ENCODE measurements around the gene ISM1.
A peak's percentile ranks its signal among the peaks of the same experiment; 100 is the strongest.

The ISM1 gene

DNA sequence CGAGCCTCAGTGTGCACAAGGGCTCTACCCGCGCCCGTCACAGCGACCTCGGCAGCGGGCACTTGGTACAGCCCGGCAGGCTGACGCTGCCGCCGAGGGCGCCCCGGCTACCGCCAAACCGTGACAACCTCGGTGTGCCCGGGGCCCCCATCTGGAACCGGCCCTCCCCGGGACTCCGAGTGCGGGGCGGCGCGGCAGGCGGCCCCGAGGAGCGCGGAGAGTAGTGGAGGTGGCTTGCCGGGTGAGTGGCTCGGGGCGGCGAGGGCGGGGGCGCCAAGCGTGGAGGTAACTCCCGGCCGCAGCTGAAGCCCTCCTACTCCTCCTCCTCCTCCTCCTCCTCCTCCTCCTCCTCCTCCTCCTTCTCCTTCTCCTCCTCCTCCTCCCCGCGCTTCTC lies at the start of gene ISM1:
TSS of gene ISM1 (plus strand) at position 371 of the 394 bp plus-strand sequence. CDS start 503 bp downstream, outside the sequence.
- peaks cover 10% of the 10 kb centered on the region for H3K4me1 ChIP-seq (ENCODE audit: insufficient read depth, low read length)
- H3K9me3 ChIP-seq (ENCODE audit: low read length) = no peaks in the 10 kb centered on the region
- H2AFZ ChIP-seq (ENCODE audit: low read depth, low read length) = peak within 1 kb of the TSS; percentile 93
- H3K36me3 ChIP-seq (ENCODE audit: insufficient read depth, low read length) = no peaks in the 10 kb centered on the region
- H3K27me3 ChIP-seq (ENCODE audit: insufficient read depth, low read length) = peaks cover 65% of the 10 kb centered on the region
- H3K4me3 ChIP-seq (ENCODE audit: low read length) = peak within 1 kb of the TSS; percentile 42

DNA sequence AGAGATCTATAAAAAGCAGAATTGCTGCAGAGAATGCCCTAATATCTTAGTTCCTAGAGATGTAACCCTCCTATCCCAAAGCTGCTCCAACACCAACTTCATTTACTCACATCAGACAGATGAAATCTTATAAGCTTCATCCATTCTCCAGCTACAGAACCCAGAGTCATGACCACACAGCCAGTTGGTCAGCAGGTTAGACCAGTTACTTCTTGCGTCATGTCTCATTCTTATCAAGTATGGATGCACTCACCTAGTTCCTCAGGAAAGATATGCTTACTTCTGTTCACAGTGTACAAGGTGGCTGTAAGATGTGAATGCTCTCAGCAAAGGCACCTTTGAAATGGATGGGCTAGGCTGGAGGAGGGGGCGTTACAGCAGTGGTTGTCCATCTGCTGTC lies 47.9 kb upstream of the ISM1 start:
- H3K4me1 ChIP-seq (ENCODE audit: insufficient read depth, low read length) = no peaks in the 10 kb centered on the region

DNA sequence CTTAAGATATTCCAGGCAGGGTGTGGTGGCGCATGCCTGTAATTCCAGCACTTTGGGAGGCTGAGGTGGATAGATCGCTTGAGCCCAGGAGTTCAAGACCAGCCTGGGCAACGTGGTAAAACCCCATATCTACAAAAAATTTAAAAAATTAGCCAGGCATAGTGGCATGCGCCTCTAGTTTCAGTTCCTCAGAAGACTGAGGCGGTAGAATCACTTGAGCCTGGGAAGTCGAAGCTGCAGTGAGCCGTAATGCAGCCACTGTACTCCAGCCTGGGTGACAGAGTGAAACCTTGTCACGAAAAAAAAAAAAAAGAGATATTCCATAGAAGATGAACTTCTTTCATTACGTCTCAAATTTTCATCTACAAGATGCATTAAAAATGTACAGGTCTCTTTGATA lies 46.7 kb upstream of the ISM1 start:
- no peaks in the 10 kb centered on the region for H3K27me3 ChIP-seq (ENCODE audit: insufficient read depth, low read length)
- no peaks in the 10 kb centered on the region for H3K9me3 ChIP-seq (ENCODE audit: low read length)

More for the DNA sequence above, 47.9 kb upstream of the ISM1 start:
- Histone ChIP-seq H3K4me3 (ENCODE audit: low read length) (no peak overlapping the region), H3K9me3 (ENCODE audit: low read length) (no peaks in the 10 kb centered on the region), H3K36me3 (ENCODE audit: insufficient read depth, low read length) (no peaks in the 10 kb centered on the region), H3K27me3 (ENCODE audit: insufficient read depth, low read length) (no peaks in the 10 kb centered on the region), H2AFZ (ENCODE audit: low read depth, low read length) (no peak overlapping the region)

DNA sequence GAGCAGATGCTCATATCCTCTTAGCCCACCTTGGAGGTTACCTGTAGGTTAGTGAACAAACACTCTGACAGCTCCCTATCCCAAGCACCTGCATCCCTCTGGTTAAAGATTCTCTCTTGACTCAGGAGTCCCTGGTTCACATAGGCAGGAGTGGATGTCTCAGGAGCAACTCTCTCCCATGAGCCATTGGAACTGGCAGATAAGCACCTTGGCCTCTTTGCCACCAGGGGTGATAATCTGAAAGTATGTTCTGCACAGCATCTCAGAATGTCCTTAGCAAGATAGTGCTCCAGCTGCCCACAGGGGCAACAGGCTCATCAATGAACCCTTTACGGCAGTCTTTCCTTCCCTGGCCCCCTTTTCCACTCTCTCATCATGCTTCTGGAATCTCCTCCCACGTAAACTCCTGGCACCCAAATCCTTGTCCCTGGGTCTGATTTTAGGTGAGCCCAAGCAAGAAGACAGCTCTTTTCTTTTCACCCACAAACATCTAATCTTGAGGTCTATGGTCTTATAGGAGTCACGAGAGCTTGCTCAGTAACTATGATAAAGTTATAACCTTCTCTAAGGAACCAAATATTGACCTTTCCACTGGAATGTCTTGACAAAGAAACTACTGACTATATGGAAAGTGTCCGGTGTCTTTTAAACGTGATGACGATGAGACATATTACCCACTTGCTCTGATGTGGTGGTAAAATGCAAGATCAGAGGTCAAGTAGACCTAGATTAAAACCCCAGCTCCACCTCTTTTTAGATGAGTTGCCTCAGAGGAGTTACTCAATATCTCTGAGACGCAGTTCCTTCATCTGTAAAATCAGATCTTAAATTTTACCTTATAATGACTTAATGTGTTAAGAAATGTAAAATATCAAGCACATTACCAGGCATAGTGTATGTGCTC lies 39.8 kb upstream of the ISM1 start:
- Histone ChIP-seq H3K9me3 (ENCODE audit: low read length) (no peaks in the 10 kb centered on the region), H3K36me3 (ENCODE audit: insufficient read depth, low read length) (no peaks in the 10 kb centered on the region)

More for the DNA sequence above, 46.7 kb upstream of the ISM1 start:
- no peaks in the 10 kb centered on the region for H3K4me1 ChIP-seq (ENCODE audit: insufficient read depth, low read length)
- H3K4me3 ChIP-seq (ENCODE audit: low read length) = no peak overlapping the region
- H3K36me3 ChIP-seq (ENCODE audit: insufficient read depth, low read length) = no peaks in the 10 kb centered on the region
- H2AFZ ChIP-seq (ENCODE audit: low read depth, low read length) = no peak overlapping the region

DNA sequence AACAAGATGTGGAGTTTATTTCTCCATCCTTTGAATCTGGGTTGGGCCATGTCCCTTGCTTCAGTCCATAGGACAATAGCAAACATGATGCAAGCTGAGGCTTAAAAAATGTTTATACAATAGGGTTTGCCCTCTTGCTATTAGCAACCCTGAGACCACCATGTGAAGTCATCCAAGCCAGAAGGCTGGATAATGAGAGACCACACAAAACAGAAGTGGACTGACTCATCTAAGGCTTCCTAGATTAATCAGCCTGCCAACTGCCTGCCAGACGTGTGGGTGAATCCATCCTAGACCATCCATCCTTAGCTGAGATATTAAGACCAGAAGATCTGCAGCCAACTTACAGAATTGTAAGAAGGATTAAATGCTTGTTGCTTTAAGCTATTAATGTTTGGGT lies 38.1 kb upstream of the ISM1 start:
- Histone ChIP-seq H3K36me3 (ENCODE audit: insufficient read depth, low read length) (no peaks in the 10 kb centered on the region), H3K4me1 (ENCODE audit: insufficient read depth, low read length) (no peaks in the 10 kb centered on the region), H2AFZ (ENCODE audit: low read depth, low read length) (no peak overlapping the region), H3K27me3 (ENCODE audit: insufficient read depth, low read length) (no peaks in the 10 kb centered on the region), H3K4me3 (ENCODE audit: low read length) (no peak overlapping the region), H3K9me3 (ENCODE audit: low read length) (no peaks in the 10 kb centered on the region)

More for the DNA sequence above, 39.8 kb upstream of the ISM1 start:
- Histone ChIP-seq H2AFZ (ENCODE audit: low read depth, low read length) (no peak overlapping the region), H3K4me1 (ENCODE audit: insufficient read depth, low read length) (no peaks in the 10 kb centered on the region), H3K27me3 (ENCODE audit: insufficient read depth, low read length) (no peaks in the 10 kb centered on the region), H3K4me3 (ENCODE audit: low read length) (no peak overlapping the region)

DNA sequence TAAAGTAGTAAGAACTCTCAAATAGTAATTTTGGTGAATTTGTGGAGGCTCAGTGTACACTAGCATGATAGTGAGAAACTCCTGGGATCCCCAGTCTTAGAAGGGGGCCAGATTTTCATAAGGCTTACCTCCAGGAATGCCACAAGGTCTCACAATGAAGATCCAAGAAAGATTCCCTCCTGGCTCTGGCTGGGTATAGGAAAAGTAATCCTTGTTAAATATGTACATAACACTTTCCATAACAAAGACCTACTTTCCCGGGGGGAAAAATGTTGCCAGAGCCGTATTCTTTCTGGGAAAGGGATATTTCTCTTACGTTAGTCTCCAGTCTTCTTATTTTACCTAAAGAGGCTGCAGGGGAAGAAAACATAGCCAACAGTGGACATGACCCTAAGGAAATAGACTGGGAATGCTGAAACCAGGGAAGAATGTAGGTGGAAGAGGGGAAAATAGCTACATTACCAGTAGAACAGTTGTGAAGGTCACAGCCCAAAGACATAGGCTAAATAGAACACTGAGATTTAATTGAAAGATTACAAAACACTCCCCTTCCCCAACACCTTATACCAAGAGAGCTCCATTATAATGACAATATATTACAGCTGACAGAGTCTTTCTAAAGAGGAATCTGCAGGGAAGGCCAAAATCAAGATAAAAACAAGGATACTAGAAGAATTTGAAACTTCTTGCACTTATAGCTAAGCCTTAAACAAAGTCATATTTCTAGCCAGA lies 34.9 kb upstream of the ISM1 start:
- Histone ChIP-seq H3K36me3 (ENCODE audit: insufficient read depth, low read length) (no peaks in the 10 kb centered on the region), H3K4me1 (ENCODE audit: insufficient read depth, low read length) (no peaks in the 10 kb centered on the region), H3K27me3 (ENCODE audit: insufficient read depth, low read length) (no peaks in the 10 kb centered on the region), H2AFZ (ENCODE audit: low read depth, low read length) (no peak overlapping the region), H3K4me3 (ENCODE audit: low read length) (no peak overlapping the region), H3K9me3 (ENCODE audit: low read length) (no peaks in the 10 kb centered on the region)

DNA sequence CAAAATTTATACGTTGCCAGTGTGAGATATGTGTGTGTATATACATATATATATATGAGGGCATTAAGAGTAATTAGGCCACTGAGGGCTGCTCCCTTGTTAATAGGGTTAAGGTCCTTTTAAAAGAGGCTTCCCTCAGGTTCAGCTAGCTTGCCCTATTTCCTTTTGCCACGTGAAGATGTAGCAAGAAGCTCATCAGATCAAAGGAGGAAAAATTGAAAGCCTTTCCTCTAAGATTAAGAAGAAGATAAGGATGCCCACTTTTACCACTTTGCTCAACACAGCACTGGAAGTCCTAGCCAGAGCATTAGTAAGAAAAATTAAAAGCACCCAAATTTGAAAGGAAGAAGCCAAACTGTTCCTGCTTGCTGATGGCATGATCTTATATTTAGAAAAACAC lies 33.2 kb upstream of the ISM1 start:
- Histone ChIP-seq H3K4me3 (ENCODE audit: low read length) (no peak overlapping the region), H3K9me3 (ENCODE audit: low read length) (no peaks in the 10 kb centered on the region), H2AFZ (ENCODE audit: low read depth, low read length) (no peak overlapping the region), H3K4me1 (ENCODE audit: insufficient read depth, low read length) (no peaks in the 10 kb centered on the region), H3K27me3 (ENCODE audit: insufficient read depth, low read length) (no peaks in the 10 kb centered on the region), H3K36me3 (ENCODE audit: insufficient read depth, low read length) (no peaks in the 10 kb centered on the region)

DNA sequence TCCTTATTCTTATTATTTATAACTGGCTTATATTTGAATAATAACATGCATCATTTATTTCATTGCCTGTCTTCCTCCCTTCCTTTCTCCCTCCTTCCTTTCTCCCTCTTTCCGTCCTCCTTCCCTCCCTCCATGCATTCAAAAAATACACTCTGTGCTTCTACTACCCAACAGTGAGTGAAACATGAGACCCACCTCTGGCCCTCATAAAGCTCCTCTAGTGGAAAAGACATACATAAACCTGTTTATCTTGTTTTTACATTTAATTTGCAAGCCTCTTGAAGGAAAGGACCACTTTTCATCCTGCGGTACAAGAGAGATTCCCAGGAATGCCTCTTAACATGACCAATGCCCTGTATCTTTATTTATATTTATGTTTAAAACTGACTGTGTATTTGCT lies 21.8 kb upstream of the ISM1 start:
- no peak overlapping the region for H3K4me3 ChIP-seq (ENCODE audit: low read length)
- no peaks in the 10 kb centered on the region for H3K9me3 ChIP-seq (ENCODE audit: low read length)
- H3K27me3 ChIP-seq (ENCODE audit: insufficient read depth, low read length) = peaks cover 3% of the 10 kb centered on the region
- no peaks in the 10 kb centered on the region for H3K4me1 ChIP-seq (ENCODE audit: insufficient read depth, low read length)
- H3K36me3 ChIP-seq (ENCODE audit: insufficient read depth, low read length) = no peaks in the 10 kb centered on the region
- H2AFZ ChIP-seq (ENCODE audit: low read depth, low read length) = no peak overlapping the region

DNA sequence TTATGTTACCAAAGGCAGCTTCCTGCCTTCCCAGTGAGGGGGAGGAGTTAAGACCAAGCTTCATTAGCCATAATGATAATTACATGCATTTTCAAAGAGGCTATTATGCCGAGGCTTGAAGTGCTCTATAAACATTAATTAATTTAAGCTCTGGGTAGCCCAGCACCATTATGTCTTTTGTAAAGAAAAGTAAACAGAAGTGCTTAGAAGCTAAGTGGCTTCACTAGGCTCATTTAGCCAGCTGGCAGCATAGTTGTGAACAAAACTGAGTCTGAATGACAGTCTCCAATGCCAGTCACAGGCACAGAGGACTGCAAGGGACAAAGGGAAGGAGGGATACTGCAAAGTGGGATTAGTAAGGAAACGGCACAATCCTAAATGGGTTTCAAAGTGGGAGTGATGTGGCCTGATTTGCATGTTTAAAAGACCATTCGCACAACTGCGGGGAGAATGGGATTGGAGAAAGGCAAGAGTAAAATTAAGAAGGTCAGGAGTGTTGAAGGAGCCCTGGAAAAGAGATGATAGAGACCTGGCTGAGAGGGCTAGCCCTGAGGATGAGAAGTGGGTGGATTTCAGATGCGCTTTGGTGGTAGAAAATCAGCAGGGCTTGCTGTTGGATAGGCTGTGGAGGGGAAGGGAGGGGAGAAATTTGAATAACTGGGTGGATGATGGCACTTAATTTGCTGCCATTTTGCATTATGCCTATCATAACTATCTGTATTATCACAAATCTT lies 20.1 kb upstream of the ISM1 start:
- Histone ChIP-seq H3K4me1 (ENCODE audit: insufficient read depth, low read length) (no peaks in the 10 kb centered on the region), H2AFZ (ENCODE audit: low read depth, low read length) (no peak overlapping the region), H3K27me3 (ENCODE audit: insufficient read depth, low read length) (no peaks in the 10 kb centered on the region), H3K9me3 (ENCODE audit: low read length) (no peaks in the 10 kb centered on the region), H3K4me3 (ENCODE audit: low read length) (no peak overlapping the region), H3K36me3 (ENCODE audit: insufficient read depth, low read length) (no peaks in the 10 kb centered on the region)

DNA sequence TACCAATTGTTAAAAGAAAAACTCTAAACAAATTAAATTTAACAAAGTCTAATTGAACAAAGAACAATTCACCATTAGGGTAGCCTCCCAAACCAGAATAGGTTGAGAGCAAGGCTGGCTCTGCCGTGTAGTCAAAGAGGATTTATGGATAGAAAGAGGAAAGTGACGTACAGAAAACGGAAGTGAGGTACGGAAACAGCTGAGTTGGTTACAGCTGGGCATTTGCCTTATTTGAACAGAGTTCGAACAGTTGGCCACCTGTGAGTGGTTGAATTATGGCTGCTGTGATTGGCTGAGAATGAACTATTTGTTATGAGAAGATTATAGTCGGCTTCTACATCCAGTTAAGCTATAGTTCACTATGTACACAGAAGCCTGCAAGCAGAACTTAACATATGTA lies 18.5 kb upstream of the ISM1 start:
- Histone ChIP-seq H3K27me3 (ENCODE audit: insufficient read depth, low read length) (no peaks in the 10 kb centered on the region), H3K4me1 (ENCODE audit: insufficient read depth, low read length) (no peaks in the 10 kb centered on the region), H2AFZ (ENCODE audit: low read depth, low read length) (no peak overlapping the region), H3K9me3 (ENCODE audit: low read length) (no peaks in the 10 kb centered on the region), H3K36me3 (ENCODE audit: insufficient read depth, low read length) (no peaks in the 10 kb centered on the region), H3K4me3 (ENCODE audit: low read length) (no peak overlapping the region)

DNA sequence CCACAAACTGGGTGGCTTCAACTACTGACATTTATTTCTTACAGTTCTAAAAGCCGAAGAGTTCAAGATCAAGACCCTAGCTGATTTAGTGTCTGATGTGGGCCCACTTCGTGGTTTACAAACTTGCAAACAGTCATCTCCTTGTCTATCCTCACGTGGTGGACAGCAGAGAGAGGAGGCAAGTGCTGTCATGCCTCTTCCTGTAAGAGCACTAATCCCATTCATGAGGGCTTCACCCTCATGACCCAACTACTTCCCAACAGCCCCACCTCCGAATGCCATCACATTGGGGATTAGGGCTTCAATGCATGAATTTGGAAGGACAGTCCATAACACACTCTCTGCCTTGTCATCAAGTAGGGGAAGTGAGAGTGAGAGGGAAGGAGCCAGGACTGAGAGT lies 15.6 kb upstream of the ISM1 start:
- Histone ChIP-seq H3K4me3 (ENCODE audit: low read length) (no peak overlapping the region), H3K9me3 (ENCODE audit: low read length) (no peaks in the 10 kb centered on the region), H3K36me3 (ENCODE audit: insufficient read depth, low read length) (no peaks in the 10 kb centered on the region), H3K4me1 (ENCODE audit: insufficient read depth, low read length) (no peaks in the 10 kb centered on the region), H3K27me3 (ENCODE audit: insufficient read depth, low read length) (peaks cover 3% of the 10 kb centered on the region), H2AFZ (ENCODE audit: low read depth, low read length) (no peak overlapping the region)

DNA sequence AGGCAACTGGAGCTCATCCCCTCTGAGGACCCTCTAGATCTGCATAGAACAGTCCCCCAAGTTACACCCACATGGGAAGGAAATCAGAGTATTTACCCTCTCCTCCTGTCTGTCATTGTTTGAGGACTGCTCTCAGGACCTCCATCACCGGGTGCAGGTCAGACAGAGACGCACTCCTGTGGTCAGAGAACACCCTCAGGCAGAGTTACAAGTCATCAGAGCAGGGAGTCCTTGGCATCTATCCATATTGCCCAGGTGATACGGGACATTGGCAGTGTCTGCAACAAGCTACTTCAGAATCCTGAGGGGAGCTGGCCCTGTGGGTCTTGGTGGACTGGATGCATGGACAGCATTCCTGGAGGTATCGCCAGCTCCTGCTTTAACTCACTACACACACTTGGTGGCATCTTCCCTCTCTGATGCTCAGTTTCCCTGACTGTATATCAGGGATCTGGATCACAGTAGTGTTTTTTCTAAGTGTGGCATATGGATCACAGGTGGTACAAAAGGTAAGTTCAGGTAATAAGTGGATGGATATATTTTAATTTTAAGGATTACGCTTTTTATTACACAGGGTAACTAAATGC lies 15.1 kb upstream of the ISM1 start:
- H3K27me3 ChIP-seq (ENCODE audit: insufficient read depth, low read length) = peaks cover 3% of the 10 kb centered on the region
- no peak overlapping the region for H3K4me3 ChIP-seq (ENCODE audit: low read length)
- H2AFZ ChIP-seq (ENCODE audit: low read depth, low read length) = no peak overlapping the region
- H3K36me3 ChIP-seq (ENCODE audit: insufficient read depth, low read length) = no peaks in the 10 kb centered on the region
- H3K4me1 ChIP-seq (ENCODE audit: insufficient read depth, low read length) = no peaks in the 10 kb centered on the region
- no peaks in the 10 kb centered on the region for H3K9me3 ChIP-seq (ENCODE audit: low read length)
